BE2C (cell line): ENCODE data around the gene FAM13A.

Experiments used
- DNase-seq: peaks from one replicate; pipeline ENCODE4 v3.0.0-alpha.2; 2020
- H3K27me3 ChIP-seq: fragments of 250-450 bp; sonication (Bioruptor Pico); 2 replicates; pipeline ENCODE4 v1.5.1; 2020; ENCODE audit warnings: mild to moderate bottlenecking
- H3K36me3 ChIP-seq: fragments of 250-450 bp; sonication (Bioruptor Pico); 2 replicates; pipeline ENCODE4 v1.5.1; 2020; ENCODE audit warnings: mild to moderate bottlenecking
- H3K4me1 ChIP-seq: fragments of 250-450 bp; sonication (Bioruptor Pico); 2 replicates; pipeline ENCODE4 v1.5.1; 2020
- H3K4me3 ChIP-seq: 2 replicates; pipeline ENCODE4 v1.5.1; 2011; ENCODE audit warnings: low read depth, low read length
- H3K9me3 ChIP-seq: fragments of 250-450 bp; sonication (Bioruptor Pico); 2 replicates; pipeline ENCODE4 v1.5.1; 2020
- CTCF ChIP-seq: IDR thresholded peaks from 2 replicates; pipeline ENCODE4 v1.5.1; 2012; ENCODE audit warnings: mild to moderate bottlenecking, low read depth, low read length

Gene FAM13A

GRCh38 chr4:88802585-88803286 is 254.2 kb downstream of the FAM13A start:
- Histone ChIP-seq H3K4me3 (no peak overlapping the region), H3K9me3 (no peaks in the 10 kb centered on the region), H3K27me3 (no peaks in the 10 kb centered on the region), H3K4me1 (peaks cover 3% of the 10 kb centered on the region; the same call in 1 of the 2 replicates), H3K36me3 (no peaks in the 10 kb centered on the region)
- DNase-seq, result no peak
- no peak for TF ChIP-seq CTCF

GRCh38 chr4:88802138-88802537 is 254.8 kb downstream of the FAM13A start:
- no peaks in the 10 kb centered on the region for H3K36me3 ChIP-seq
- no peak for TF ChIP-seq CTCF
- H3K9me3 ChIP-seq, result no peaks in the 10 kb centered on the region
- no peaks in the 10 kb centered on the region for H3K4me1 ChIP-seq
- no peak overlapping the region for H3K4me3 ChIP-seq
- no peak for DNase-seq
- H3K27me3 ChIP-seq, result no peaks in the 10 kb centered on the region

GRCh38 chr4:88799900-88800299 is 257.1 kb downstream of the FAM13A start:
- Histone ChIP-seq H3K4me1 (no peaks in the 10 kb centered on the region), H3K9me3 (no peaks in the 10 kb centered on the region), H3K27me3 (no peaks in the 10 kb centered on the region), H3K36me3 (no peaks in the 10 kb centered on the region), H3K4me3 (no peak overlapping the region)
- no peak for DNase-seq
- no peak for TF ChIP-seq CTCF

GRCh38 chr4:88797725-88798124 is 259.3 kb downstream of the FAM13A start:
- no peak for DNase-seq
- H3K36me3 ChIP-seq, result no peaks in the 10 kb centered on the region

GRCh38 chr4:88796545-88796944 is 260.4 kb downstream of the FAM13A start:
- Histone ChIP-seq H3K4me1 (no peaks in the 10 kb centered on the region), H3K36me3 (no peaks in the 10 kb centered on the region), H3K9me3 (no peaks in the 10 kb centered on the region), H3K4me3 (no peak overlapping the region), H3K27me3 (no peaks in the 10 kb centered on the region)
- no peak for TF ChIP-seq CTCF
- no peak for DNase-seq

More at GRCh38 chr4:88797725-88798124, 259.3 kb downstream of the FAM13A start:
- TF ChIP-seq CTCF, result no peak
- no peaks in the 10 kb centered on the region for H3K27me3 ChIP-seq
- H3K9me3 ChIP-seq, result no peaks in the 10 kb centered on the region
- no peak overlapping the region for H3K4me3 ChIP-seq
- no peaks in the 10 kb centered on the region for H3K4me1 ChIP-seq

GRCh38 chr4:88794952-88795351 is 262.0 kb downstream of the FAM13A start:
- TF ChIP-seq CTCF, result no peak
- no peak for DNase-seq

More at GRCh38 chr4:88794952-88795351, 262.0 kb downstream of the FAM13A start:
- Histone ChIP-seq H3K4me3 (no peak overlapping the region), H3K36me3 (no peaks in the 10 kb centered on the region), H3K4me1 (no peaks in the 10 kb centered on the region), H3K27me3 (no peaks in the 10 kb centered on the region), H3K9me3 (no peaks in the 10 kb centered on the region)
